NCI-H82 (cell line): Measurements from ENCODE around the gene APOA5.

ENCODE experiments used
- DNase-seq: peaks from one replicate; lab custom pipeline; 2025; lab: John Stamatoyannopoulos, UW

APOA5 gene

GRCh38 chr11:116797816-116798215 lies 6.1 kb upstream of the APOA5 start:
- no peak for DNase-seq

- DNase-seq: no peak
Measured at GRCh38 chr11:116796548-116796947, 4.9 kb upstream of the APOA5 start.

- no peak for DNase-seq
Measured at GRCh38 chr11:116794851-116795250, 3.2 kb upstream of the APOA5 start.

- no peak for DNase-seq
Measured at GRCh38 chr11:116793772-116794097, 2.1 kb upstream of the APOA5 start.

- no peak for DNase-seq
Measured at GRCh38 chr11:116792869-116793771, 1.4 kb upstream of the APOA5 start.

GRCh38 chr11:116792144-116792868 lies 627 bp upstream of the APOA5 start:
- no peak for DNase-seq

GRCh38 chr11:116791002-116791812 lies 472 bp downstream of the APOA5 start:
- peak; percentile 69 for DNase-seq

- no peak for DNase-seq
Measured at GRCh38 chr11:116790167-116791001, 1.3 kb downstream of the APOA5 start.

GRCh38 chr11:116788975-116789374 lies 2.7 kb downstream of the APOA5 start:
- no peak for DNase-seq

GRCh38 chr11:116788534-116788933 lies 3.1 kb downstream of the APOA5 start:
- DNase-seq: no peak

GRCh38 chr11:116787786-116788486 lies 3.7 kb downstream of the APOA5 start, which contains the start of gene ZPR1:
TSS of gene ZPR1 (minus strand) at chr11:116788023. CDS start at chr11:116787990, 33 bp downstream.
- peak; percentile 66 for DNase-seq

GRCh38 chr11:116787436-116787785 lies 4.3 kb downstream of the APOA5 start:
- no peak for DNase-seq

GRCh38 chr11:116786966-116787365 lies 4.7 kb downstream of the APOA5 start:
- DNase-seq: no peak

- no peak for DNase-seq
Measured at GRCh38 chr11:116786326-116786725, 5.4 kb downstream of the APOA5 start.

GRCh38 chr11:116782728-116783127 lies 9.0 kb downstream of the APOA5 start:
- no peak for DNase-seq

- DNase-seq: no peak
Measured at GRCh38 chr11:116778556-116778955, 13.1 kb downstream of the APOA5 start.

- DNase-seq: no peak
Measured at GRCh38 chr11:116777056-116777455, 14.6 kb downstream of the APOA5 start.

GRCh38 chr11:116776522-116776984 lies 15.1 kb downstream of the APOA5 start:
- no peak for DNase-seq

- no peak for DNase-seq
Measured at GRCh38 chr11:116775975-116776374, 15.7 kb downstream of the APOA5 start.

GRCh38 chr11:116774661-116775060 lies 17.0 kb downstream of the APOA5 start:
- DNase-seq: no peak
